NK-92 treated with Interleukin-12 subunit alpha and Interleukin-12 subunit beta, amount 100 ng/mL, for 24 hours (cell line): ENCODE results near the gene SLC2A9.

Experiments
- DNase-seq: peaks from one replicate; lab custom pipeline; 2025; lab: John Stamatoyannopoulos, UW

The SLC2A9 gene

DNA sequence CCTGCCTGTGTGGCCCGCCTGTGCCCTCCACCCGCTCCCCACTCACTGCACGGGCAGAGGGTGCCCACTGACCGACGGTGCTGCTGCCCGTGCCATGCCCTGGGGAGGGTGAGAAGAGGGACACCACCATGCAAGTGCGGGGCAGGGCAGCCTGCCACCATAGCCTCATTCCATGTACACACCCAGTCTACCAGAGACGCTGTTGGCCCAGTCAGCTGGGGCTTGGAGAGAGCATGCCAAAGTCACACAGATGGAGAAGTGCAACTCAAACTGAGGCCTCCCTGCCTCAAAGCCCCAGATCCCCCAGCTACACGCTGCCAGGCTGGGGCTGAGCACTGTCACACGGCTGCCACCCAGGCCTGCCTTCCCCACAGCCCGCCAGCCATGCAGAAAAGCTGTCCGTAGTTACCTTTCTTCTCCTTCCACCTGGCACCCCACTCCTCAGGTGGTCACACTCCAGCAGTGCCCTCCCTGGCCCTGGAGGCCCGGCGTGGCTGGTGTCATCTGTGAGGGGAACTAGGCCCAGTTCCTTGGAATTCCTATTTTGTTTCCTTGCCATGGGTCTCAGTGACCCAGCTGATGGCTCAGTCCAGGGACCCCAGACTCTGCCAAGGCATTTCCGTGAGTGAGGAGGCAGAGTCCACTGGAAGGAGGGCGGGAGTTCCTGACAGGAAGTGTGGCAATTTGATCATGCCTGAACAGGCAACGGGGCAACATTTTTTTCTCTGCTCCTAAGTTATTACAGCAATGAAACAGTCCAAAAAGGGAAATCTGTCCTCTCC, at the start of gene SLC2A9:
SLC2A9 (minus strand) TSS at position 627 of the 782 bp plus-strand sequence; CDS start at position 559, 68 bp downstream.
- DNase-seq, result no peak

DNA sequence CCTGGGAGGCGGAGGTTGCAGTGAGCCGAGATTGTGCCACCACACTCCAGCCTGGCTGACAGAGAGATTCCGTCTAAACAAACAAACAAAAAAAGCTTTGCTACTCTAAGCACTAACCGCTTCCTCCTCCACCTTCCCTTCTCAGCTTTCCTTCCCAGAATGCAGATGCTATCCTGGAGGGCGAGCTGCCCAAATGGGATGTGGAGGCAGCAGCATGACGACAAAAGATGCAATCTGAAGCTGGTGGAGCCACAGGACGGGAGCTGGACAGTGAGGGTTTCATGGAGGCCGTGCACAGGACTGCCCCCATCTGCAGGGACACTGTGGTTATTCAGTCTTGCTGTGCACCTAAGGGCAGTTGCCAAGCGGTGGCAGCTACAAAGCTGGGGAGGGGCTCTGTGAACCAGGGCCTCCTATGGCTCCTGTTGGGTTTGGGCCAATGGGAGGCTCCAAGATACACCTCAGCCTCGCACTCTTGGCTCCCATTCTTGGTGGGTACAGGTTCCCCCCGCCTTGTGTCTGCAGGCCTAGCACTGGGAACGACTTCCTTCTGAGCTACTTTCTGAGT, 47.9 kb upstream of the SLC2A9 start:
- DNase-seq, result no peak

DNA sequence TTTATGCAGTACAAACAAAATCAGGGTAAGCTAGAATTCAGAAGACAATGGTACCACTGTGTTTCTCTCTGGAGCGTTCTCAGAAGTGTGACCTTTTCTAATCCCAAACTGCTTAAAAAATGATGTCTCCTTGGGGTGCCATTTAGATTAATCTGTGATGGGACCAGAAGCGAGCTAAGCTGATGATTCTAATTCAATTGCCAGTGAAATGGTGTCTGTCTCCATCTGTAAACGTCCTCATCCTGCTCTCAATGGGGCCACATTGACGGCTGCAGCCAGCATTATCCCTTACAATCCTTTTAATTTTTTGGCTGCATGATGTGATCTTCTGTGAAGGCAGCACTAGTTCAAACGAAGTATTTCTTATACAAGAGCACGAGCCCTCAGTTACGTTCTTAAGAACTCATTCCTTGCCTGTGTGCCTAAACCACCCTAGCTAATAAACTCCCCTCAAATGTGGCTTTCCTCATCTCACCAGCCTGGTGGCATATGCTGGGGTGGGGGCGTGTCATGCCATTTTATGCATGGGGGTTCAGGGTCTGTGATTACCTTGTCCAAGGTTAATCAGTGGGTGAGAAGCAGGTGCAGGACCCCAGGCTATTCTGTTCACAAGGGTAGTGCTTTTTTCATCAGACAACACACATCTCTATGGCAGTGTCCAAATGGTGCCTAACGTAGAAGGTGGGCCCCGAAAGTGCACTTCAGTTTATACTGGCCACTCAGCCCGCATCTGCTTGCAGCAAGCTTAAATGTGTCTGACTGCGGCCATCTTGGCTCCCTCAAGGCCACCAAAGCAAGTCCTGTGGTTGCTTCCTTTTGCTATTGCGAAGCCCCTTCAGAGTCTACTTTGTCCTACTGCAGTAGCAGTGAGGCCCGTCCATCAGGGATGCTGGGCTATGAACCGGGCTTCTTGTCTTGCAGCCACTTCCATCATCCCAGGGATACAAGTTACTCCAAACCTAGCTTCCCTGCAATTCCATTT, 45.7 kb upstream of the SLC2A9 start:
- DNase-seq, result no peak

DNA sequence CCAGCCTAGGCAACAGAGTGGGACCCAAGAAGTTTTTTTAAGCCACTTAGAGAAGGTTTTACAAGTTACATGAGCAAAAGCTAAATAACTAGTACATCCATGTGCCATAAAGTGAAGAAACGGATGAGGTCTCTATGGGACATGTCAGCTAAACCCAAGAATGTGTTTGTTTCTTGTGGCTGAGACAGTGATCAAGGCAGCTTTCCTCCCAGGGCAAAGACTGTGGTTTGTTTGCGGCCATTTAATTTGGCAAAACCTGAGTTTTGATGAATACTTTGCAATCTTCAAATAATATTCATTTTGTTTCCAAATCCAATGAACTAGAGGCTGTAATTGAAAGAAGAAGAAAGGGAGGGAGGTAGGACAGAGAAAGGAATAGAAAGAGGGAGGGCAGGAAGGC, 44.9 kb upstream of the SLC2A9 start:
- DNase-seq, result no peak

DNA sequence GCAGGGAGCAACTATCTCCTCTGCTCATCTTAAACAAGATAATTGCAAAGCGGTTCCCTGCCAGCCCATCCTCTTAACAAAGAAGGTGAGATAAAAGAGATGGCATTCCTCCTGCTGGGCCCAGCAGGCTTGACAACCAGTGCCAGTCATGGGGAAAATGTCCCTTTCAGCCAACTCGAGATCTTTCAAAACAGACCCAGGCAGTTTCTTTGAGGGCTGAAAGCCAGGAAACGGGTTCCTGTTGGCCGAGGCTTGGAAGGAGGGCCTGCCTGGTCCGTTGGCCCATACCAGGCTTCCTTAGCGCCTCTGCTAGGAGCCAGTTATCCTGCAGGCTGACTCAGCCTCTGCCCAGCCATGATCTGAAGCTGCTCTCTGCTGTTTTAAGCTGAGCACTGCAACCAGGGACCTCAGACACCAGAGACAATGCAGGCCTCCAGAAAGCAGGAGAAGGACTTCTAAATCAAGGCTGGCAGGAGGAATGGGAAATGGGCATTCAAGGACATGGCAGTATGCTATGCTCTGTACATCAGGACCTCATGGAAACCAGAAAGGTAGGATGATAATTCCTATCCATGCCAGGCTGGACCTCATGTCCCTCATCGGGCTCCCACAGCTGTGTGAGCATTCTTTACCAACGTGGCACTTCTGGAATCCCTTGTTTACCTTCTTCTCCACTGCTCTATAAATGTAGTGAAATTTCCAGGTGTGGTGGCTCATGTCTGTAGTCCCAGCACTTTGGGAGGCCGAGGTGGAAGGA, 42.4 kb upstream of the SLC2A9 start:
- no peak for DNase-seq

DNA sequence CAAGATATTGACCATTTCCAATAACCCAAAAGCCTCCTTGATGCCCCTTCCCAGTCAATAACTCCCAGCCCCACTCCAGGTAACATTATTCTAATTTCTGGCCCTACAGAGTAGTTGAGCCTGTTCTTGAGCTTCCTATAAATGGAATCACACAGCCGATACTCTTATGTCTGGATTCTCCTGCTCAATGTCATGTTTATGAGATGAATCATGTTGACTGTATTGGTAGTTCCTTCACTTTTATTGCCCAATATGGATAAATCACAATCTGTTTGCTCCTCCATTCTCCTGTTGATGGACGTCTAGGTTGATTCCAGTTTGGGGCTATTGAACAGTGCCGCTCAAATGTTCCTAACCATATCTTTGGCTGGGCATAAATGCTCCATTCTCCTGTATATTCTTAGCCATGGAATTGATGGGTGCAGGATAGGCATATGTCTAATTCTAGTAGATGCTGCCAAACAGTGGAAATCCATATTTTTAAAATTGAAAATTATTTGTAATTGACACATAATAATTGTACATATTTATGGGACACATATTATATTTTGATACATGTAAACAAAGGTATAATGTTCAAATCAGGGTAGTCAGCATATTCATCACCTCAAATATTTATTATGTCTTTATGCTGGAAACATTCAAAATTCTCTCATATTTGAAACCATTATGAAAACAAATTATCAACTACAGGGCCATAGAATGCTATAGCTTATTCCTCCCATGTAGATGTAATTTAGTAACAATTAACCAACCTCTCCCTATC, 40.5 kb upstream of the SLC2A9 start:
- no peak for DNase-seq

DNA sequence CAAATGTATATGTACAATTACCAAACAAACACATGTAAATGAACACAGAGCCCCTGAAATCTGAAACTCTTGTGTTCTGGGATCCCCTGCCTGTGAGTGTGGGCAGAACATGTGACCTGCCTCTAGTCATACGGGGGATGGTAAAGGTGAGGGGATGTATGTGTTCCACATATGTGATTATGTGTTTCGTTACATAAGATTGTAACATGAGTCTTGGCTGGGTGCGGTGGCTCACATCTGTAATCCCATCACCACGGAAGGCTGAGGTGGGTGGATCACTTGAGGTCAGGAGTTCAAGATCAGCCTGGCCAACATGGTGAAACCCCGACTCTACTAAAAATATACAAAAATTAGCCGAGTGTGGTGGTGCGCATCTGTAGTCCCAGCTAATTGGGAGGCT, 37.1 kb upstream of the SLC2A9 start:
- no peak for DNase-seq

DNA sequence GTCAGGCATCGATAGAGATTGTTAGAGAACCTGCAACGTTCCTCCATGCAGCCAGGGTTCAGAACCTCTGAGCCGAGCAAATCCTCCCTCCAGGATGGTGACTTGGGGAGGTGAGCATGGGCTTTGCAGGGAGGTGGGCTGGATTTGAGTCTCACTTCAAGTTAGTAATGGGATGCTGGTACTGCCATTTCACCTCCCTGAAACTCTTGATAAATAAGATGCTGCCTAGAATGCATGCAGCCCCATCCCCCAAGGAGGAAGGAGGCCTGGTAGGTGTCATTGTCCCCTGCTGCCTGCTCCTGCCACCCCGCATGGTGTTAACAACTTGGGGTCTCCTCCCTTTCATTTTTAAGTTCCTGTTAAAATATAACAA, 35.7 kb upstream of the SLC2A9 start:
- no peak for DNase-seq

DNA sequence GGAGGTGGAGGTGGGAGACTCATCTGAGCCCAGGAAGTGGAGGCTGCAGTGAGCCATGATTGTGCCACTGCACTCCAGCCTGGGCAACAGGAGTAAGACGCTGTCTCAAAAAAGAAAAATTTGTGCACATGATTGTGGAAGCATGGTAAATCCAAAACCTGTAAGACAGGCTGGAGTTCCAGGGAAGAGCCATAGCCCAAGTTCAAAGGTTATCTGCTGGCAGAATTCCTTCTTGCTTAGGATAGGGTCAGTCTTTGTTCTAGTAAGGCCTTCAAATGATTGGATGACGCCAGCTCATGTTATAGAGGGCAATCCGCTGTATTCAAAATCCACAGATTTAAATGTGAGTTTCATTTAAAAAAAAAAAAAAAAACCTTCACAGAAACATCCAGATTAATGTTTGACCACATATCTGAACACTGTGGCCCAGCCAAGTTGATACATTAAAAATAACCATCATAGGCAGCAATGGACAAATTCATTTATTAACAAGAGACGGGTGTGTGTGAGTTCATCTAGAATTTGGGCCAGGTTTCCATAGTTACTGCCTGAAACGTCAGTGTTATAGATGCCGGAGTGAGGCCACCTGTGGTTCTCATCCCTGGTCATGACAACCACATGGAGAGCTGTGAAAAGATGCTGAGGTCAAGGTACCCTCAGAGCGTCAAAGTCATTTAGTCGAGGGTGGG, 35.2 kb upstream of the SLC2A9 start:
- DNase-seq, result no peak

DNA sequence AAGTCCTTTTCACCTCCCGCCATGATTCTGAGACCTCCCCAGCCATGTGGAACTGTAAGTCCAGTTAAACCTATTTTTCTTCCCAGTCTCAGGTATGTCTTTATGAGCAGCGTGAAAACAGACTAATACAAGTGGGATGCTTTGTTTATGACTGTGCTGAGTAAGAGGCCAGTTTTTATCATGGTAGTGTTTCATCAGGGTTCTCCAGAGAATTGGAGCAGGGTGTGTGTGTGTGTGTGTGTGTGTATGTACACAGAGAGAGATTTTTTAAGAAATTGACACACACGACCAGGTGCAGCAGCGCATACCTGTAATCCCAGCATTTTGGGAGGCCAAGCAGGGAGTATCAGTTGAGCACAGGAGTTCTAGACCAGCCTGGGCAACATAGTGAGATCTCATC, 34.6 kb upstream of the SLC2A9 start:
- no peak for DNase-seq

DNA sequence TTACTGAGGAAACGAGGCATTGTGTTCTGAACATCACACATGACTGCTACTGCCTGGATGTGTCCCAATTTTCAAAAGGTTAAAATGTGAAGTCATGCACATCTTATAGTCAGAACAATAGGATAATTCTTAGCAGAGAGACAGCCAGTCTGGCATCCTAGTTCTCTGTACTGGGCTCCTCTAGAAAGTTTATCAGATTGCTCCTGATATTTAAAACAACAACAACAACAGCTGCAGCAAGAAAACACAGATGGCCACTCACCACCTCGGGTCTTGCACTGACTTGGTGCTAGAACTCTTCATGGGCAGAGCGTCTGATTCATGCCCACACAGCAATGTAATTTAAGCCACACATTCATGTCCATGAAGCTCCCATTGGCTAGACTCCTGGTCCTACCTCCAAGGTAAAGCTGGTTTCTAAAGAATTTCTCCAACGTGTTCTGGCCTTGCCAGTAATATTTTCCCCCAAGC, 33.3 kb upstream of the SLC2A9 start:
- no peak for DNase-seq

DNA sequence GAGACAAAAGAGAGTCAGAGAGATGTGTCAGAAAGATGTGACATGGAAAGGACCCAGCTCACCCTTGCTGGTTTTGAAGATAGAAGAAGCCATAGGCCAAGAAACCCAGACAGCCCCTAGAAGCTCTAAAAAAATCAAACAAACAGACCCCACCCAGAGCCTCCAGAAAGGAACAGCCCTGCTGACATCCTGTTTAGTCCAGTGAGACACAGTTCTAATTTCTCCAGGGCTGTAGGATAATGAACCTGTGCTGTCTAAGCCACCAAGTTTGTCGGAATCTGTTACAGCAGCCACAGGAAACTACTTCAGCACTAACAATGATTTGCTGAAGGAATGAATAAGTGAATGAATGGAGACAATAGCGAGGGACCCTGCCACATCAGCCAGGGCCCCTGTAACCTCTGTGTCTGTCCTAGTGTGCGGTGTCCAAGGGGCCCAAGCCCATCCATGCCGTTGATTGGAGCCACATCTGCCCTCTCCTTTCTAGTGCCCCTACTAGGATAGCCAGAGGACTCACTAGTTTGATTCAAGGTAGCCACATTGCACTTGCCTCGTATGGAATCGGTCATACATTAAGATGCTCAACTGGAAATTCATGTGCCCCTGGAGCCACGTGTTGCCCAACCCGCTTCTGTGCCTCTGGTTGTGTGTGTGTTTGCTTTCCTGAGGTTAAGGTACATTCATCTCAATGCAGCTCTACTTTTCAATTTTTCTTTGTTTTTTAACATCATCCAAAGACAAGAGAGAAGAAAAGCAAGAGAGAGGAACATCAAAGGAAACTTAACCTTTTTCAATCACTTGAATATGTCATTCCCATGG, 32.5 kb upstream of the SLC2A9 start:
- DNase-seq, result no peak

DNA sequence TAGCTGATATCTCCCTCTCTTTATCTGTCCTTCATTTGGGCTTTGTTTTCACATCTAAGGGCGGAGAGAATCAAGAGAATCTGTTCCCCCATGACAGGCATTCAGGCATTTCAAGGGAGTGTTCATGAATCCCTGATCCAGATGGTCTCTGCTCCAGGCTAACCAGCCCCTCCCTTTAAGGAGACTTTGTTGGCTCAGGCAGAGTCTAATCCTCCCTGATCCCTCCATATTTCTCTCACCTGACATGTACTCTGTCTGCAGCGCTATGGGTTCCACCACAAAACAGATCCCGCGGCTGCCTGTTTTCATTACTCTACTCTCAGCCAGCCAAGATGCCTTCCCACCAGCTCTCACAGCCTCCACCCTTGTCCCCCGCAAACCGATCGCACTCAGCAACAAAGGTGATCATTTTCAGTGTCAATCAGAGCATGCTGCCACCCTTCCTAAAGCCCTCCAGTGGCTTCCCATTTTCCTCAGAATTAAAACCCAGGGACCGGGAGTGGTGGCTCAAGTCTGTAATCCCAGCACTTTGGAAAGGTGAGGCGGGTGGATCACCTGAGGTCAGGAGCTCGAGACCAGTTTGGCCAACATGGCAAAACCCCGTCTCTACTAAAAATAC, 30.3 kb upstream of the SLC2A9 start:
- DNase-seq, result no peak

DNA sequence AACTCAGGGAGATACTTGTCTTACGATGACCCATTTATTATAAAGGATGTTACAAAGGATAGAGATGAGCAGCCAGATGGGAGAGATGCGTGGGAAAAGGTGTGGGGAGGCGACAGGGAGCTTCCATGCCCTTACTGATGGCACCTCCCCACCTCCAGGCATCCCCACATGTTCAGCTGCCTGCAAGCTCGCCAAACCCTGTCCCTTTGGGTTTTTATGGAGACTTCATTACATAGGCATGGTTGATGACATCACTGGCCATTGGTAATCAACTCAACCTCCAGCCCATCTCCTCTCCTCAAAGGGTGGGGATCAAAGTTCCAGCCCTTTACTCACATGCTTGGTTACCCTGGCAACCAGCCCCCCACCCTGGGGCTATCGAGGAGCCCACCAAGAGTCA, 29.4 kb upstream of the SLC2A9 start:
- DNase-seq, result no peak

DNA sequence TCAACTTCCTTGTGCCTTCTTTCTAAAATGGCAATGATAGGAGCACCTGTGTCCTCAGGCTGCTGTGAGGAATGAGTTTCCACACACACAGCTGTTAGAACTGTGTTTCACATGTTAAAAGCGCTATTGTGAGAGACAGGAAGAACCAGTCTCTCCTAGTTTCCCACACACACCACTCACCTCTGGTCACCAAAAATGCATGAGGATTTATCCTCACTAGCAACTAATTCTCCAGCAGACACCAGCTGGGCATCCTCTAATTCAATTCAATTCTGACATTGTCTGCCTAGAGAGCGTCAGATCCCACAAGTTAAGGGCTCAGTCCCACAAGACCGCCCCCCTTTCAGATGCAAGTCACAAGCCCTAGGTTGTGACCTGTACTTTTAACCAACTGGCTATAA, 29.0 kb upstream of the SLC2A9 start:
- DNase-seq, result no peak

DNA sequence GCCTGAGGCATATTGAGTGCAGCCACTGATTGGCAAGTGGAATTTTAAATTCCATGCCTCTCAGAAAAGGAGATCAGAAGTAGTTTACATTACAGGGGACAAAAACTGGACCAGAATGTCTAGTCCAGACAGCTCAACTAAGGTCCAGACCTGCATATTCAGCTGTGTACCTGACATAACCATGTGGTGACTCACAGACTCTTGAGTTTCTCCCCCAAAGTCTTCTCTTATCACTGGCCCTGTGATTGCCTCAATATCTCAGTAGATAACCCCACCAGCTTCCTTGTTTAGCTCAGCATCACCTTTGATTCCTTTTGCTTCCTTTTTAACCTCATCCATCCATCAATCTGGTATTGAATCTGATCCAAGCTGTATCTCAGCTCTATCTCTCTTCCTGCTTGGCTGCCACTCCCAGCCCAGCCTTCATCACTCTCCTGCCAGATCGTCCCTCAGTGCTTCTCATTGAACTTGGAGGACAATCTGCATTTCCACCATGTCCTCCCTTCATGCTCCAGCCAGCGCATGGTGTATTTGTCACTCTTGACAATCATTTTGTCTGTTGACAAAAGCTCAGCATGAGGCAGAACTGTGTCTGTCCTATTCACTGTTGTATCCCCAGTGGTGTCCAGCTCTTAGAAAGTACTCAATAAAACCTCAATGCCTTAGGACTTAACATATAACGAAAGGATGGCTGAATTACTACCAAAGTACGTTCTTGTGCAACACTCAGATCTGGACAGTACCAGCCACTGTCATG, 27.8 kb upstream of the SLC2A9 start:
- DNase-seq, result no peak

DNA sequence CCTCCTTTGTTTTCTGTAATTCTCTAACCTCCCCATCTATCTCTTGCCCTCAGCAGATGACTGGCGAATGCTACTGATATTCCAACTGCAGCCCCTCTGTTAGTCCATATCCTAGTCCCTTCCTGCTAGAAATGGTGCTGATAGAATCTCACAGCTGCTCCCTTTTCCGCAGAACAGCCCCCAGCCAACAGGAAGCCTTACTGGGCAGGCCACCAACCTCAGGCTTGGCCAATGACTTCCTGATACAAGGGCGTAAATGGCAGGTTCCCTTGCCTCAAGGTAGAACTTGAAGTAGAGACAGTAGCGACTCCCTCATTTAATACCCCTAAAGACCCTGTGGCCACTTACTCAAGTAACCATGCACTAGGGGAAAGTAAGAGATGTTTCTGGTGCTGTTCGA, 26.7 kb upstream of the SLC2A9 start:
- no peak for DNase-seq

DNA sequence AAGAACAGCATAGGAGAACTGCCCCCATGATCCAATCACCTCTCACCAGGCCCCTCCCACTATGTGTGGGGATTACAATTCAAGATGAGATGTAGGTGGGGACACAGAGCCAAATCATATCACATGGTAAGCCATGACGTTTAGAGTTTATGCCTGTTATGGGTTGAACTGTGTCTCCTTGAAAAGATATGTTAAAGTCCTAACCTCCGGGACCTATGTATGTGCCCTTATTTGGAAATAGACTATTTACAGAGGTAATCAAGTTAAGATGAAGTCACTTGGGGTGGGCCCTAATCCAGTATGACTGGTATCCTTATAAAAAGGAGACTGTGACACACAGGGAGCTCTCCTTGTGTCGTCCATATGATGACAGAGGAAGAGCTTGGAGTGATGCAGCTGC, 25.2 kb upstream of the SLC2A9 start:
- no peak for DNase-seq
